ENCODE results near the gene LRFN4. TPM values are rescaled to one million over a fixed set of nuclear protein-coding genes. Genes with fewer than 3 reads are reported as not detected.
A peak's percentile ranks its signal among the peaks of the same experiment; 100 is the strongest.

Gene LRFN4
- total and polyA plus RNA-seq, 4 donors: 0.75 to 3.4 (median 1.5) TPM; not detected in 1

DNA sequence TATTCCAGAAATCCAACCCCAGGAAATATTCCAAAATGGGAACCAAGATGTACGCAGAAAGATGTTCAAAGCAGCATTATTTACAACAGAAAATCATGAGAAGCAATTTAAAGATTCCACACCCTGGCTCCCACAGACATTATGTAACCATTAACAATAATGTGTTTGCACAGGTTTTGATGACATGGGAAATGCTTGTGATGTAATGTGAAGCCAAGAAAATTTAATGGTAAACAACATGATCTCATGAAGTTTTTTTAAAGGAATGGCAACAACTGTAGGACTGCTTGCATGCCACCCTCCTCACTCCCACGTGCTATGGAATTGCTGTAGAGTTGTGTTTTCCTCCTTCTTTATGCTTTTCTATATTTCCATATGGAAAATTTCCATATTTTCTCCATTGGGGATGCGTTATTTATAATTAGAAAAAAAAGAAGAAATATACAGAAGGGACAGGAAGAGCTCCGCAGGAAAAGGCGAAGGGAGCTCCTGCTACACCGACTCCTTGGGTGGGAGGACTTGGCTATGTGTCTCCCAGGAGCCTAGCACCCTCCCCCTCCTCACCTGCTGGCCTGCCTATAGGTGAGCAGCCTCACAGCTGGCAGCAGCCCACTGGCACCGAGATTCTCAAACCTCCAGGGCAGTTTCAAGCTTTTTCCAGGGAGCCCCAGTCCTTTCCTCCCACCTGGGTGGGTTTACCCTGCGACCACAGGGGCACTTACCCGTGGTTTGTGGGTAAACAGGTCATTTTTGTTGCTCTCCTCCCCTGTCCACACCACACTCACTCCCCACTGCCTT is 20.9 kb downstream of the LRFN4 start:
- Histone ChIP-seq H3K27ac (ENCODE audit: low read depth in 1 of 2, low read length in 2 of 2) (peak overlapping the region; percentile 11 to 31), H3K36me3 (ENCODE audit: control insufficient read depth in 4 of 4, insufficient read depth in 3 of 4, low read depth in 1 of 4, low read length in 3 of 4) (peaks cover 0 to 2% (median 0%) of the 10 kb centered on the region in 4 donors), H3K9me3 (ENCODE audit: control insufficient read depth in 4 of 4, low read length in 3 of 4) (no peaks in the 10 kb centered on the region), H3K9ac (ENCODE audit: low read depth in 1 of 2, low read length in 2 of 2) (no peak overlapping the region), H3K27me3 (ENCODE audit: control insufficient read depth in 4 of 4, insufficient read depth in 4 of 4, low read length in 3 of 4) (no peaks in the 10 kb centered on the region), H3K4me3 (ENCODE audit: low read depth in 1 of 3, low read length in 3 of 3) (no peak overlapping the region), H3K4me1 (ENCODE audit: control insufficient read depth in 4 of 4, insufficient read depth in 4 of 4, low read length in 3 of 4) (peaks cover 24 to 54% (median 39%) of the 10 kb centered on the region in 4 donors)
- no peak for DNase-seq (ENCODE audit: low spot score)
- WGBS: 82% methylated on average over 9 of the region's 9 CpGs
- TF ChIP-seq NR2F2 (IDR thresholded peaks at IDR 0.05) (no peak), TAF1 (conservative IDR thresholded peaks at IDR 0.05) (no peak), HNF4G (IDR thresholded peaks at IDR 0.05) (no peak), JUND (IDR thresholded peaks at IDR 0.05) (no peak), RXRA (IDR thresholded peaks at IDR 0.05) (no peak), FOXA1 (IDR thresholded peaks at IDR 0.05) (no peak), FOXA2 (IDR thresholded peaks at IDR 0.05) (no peak), SP1 (IDR thresholded peaks at IDR 0.05) (no peak), RAD21 (IDR thresholded peaks at IDR 0.05) (no peak), GABPA (IDR thresholded peaks at IDR 0.05 in 1 of 2, conservative IDR thresholded peaks at IDR 0.05 in 1 of 2) (no peak)
- TF ChIP-seq, protein P1, sequence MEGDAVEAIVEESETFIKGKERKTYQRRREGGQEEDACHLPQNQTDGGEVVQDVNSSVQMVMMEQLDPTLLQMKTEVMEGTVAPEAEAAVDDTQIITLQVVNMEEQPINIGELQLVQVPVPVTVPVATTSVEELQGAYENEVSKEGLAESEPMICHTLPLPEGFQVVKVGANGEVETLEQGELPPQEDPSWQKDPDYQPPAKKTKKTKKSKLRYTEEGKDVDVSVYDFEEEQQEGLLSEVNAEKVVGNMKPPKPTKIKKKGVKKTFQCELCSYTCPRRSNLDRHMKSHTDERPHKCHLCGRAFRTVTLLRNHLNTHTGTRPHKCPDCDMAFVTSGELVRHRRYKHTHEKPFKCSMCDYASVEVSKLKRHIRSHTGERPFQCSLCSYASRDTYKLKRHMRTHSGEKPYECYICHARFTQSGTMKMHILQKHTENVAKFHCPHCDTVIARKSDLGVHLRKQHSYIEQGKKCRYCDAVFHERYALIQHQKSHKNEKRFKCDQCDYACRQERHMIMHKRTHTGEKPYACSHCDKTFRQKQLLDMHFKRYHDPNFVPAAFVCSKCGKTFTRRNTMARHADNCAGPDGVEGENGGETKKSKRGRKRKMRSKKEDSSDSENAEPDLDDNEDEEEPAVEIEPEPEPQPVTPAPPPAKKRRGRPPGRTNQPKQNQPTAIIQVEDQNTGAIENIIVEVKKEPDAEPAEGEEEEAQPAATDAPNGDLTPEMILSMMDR (IDR thresholded peaks at IDR 0.05; ENCODE audit: low read depth, low read length, missing input control): no peak
- TF ChIP-seq, protein P2, sequence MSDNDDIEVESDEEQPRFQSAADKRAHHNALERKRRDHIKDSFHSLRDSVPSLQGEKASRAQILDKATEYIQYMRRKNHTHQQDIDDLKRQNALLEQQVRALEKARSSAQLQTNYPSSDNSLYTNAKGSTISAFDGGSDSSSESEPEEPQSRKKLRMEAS (IDR thresholded peaks at IDR 0.05): no peak
- TF ChIP-seq, protein P3, sequence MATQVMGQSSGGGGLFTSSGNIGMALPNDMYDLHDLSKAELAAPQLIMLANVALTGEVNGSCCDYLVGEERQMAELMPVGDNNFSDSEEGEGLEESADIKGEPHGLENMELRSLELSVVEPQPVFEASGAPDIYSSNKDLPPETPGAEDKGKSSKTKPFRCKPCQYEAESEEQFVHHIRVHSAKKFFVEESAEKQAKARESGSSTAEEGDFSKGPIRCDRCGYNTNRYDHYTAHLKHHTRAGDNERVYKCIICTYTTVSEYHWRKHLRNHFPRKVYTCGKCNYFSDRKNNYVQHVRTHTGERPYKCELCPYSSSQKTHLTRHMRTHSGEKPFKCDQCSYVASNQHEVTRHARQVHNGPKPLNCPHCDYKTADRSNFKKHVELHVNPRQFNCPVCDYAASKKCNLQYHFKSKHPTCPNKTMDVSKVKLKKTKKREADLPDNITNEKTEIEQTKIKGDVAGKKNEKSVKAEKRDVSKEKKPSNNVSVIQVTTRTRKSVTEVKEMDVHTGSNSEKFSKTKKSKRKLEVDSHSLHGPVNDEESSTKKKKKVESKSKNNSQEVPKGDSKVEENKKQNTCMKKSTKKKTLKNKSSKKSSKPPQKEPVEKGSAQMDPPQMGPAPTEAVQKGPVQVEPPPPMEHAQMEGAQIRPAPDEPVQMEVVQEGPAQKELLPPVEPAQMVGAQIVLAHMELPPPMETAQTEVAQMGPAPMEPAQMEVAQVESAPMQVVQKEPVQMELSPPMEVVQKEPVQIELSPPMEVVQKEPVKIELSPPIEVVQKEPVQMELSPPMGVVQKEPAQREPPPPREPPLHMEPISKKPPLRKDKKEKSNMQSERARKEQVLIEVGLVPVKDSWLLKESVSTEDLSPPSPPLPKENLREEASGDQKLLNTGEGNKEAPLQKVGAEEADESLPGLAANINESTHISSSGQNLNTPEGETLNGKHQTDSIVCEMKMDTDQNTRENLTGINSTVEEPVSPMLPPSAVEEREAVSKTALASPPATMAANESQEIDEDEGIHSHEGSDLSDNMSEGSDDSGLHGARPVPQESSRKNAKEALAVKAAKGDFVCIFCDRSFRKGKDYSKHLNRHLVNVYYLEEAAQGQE (IDR thresholded peaks at IDR 0.05): no peak

DNA sequence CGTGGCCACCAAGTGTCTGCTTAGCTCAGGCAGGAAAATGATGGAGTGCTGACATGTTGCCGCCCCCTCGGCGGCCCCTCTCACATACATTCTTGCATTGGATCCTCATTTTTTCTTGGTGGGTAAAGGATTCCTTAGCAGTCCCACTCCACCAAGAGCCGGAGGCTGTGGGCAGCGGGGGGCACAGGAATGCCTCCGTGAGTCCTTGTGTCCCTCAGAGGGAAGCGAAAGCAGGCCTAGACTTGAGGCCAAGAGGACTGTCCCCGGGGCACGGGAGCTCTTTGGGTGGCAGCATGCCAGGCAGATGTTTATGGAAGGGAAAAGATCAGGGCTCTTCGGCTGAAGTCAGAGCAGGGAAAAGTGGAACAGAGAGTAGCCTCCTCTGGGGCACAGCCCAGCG is 21.6 kb downstream of the LRFN4 start:
- no peaks in the 10 kb centered on the region for H3K27me3 ChIP-seq (ENCODE audit: control insufficient read depth in 4 of 4, insufficient read depth in 4 of 4, low read length in 3 of 4)
- no peak for DNase-seq (ENCODE audit: low spot score)
- H3K36me3 ChIP-seq (ENCODE audit: control insufficient read depth in 4 of 4, insufficient read depth in 3 of 4, low read depth in 1 of 4, low read length in 3 of 4): peaks cover 0 to 2% (median 0%) of the 10 kb centered on the region in 4 donors
- H3K27ac ChIP-seq (ENCODE audit: low read depth in 1 of 2, low read length in 2 of 2): peak overlapping the region; percentile 8 to 31
- no peak overlapping the region for H3K9ac ChIP-seq (ENCODE audit: low read depth in 1 of 2, low read length in 2 of 2)
- TF ChIP-seq HNF4A (conservative IDR thresholded peaks at IDR 0.05) (peak; percentile 56 to 67), RAD21 (IDR thresholded peaks at IDR 0.05) (peak in 1 of 2 donors; percentile 44), RXRA (IDR thresholded peaks at IDR 0.05) (peak; percentile 20 to 36), NR2F2 (IDR thresholded peaks at IDR 0.05) (peak; percentile 34), SP1 (IDR thresholded peaks at IDR 0.05) (no peak)
- no peak overlapping the region for H3K4me3 ChIP-seq (ENCODE audit: low read depth in 1 of 3, low read length in 3 of 3)
- no peaks in the 10 kb centered on the region for H3K9me3 ChIP-seq (ENCODE audit: control insufficient read depth in 4 of 4, low read length in 3 of 4)
- H3K4me1 ChIP-seq (ENCODE audit: control insufficient read depth in 4 of 4, insufficient read depth in 4 of 4, low read length in 3 of 4): peaks cover 28 to 61% (median 42%) of the 10 kb centered on the region in 4 donors
- 53% methylated on average over 12 of the region's 12 CpGs for WGBS

Measured in liver (tissue), 9 donors.